Spleen (tissue), 11 donors: ENCODE data around the gene PPP3CA. TPM values are rescaled to one million over a fixed set of nuclear protein-coding genes. Genes with fewer than 3 reads are reported as not detected.

Experiments
- DNase-seq: peaks from one replicate; pipeline ENCODE4 v3.0.0-alpha.2; 2020
- H3K27ac ChIP-seq, 8 donors: fragments of 200-600 bp; sonication (generic) in 7 of 8; 1 replicate in 4 of 8; 2 replicates in 4 of 8; pipeline versions ENCODE4 v1.5.0 to v1.8.0; 2016 to 2021; ENCODE audit warnings: inconsistent platforms in 4 of 8, mild to moderate bottlenecking in 4 of 8, moderate library complexity in 1 of 8
- H3K27me3 ChIP-seq, 7 donors: fragments of 200-600 bp; sonication (generic) in 6 of 7; replicated peaks in 1 of 7; 1 replicate in 4 of 7; 2 replicates in 3 of 7; pipeline versions ENCODE4 v1.5.0 to v1.8.0; 2016 to 2021; ENCODE audit warnings: inconsistent platforms in 3 of 7, mild to moderate bottlenecking in 1 of 7
- H3K36me3 ChIP-seq, 6 donors: fragments of 200-600 bp; sonication (generic) in 5 of 6; 1 replicate in 4 of 6; 2 replicates in 2 of 6; pipeline versions ENCODE4 v1.5.0 to v1.8.0; 2016 to 2021; ENCODE audit warnings: inconsistent platforms in 2 of 6
- H3K4me1 ChIP-seq, 6 donors: fragments of 200-600 bp; sonication (generic) in 5 of 6; 1 replicate in 3 of 6; 2 replicates in 3 of 6; pipeline versions ENCODE4 v1.5.0 to v1.8.0; 2016 to 2021; ENCODE audit warnings: inconsistent platforms in 3 of 6
- H3K4me3 ChIP-seq, 8 donors: fragments of 200-600 bp; sonication (generic) in 7 of 8; 1 replicate in 4 of 8; 2 replicates in 4 of 8; pipeline versions ENCODE4 v1.5.0 to v1.8.0; 2016 to 2021; ENCODE audit warnings: inconsistent platforms in 4 of 8, mild to moderate bottlenecking in 4 of 8, moderate library complexity in 2 of 8
- H3K9me3 ChIP-seq, 8 donors: fragments of 200-600 bp; sonication (generic) in 7 of 8; 1 replicate in 4 of 8; 2 replicates in 4 of 8; pipeline versions ENCODE4 v1.5.0 to v1.8.0; 2016 to 2021; ENCODE audit warnings: inconsistent platforms in 4 of 8
- CTCF ChIP-seq, 11 experiments: fragments of 200-600 bp in 7 of 11; fragments of 450-650 bp in 4 of 11; sonication (generic) in 4 of 11; IDR thresholded peaks in 8 of 11; conservative IDR thresholded peaks in 3 of 11; 1 replicate in 7 of 11; 2 replicates in 4 of 11; pipeline versions ENCODE4 v1.4.0 to v1.8.0; 2016 to 2021; ENCODE audit warnings: antibody characterized with exemption in 11 of 11, inconsistent platforms in 4 of 11, mild to moderate bottlenecking in 1 of 11
- POLR2A ChIP-seq, 3 donors: fragments of 450-650 bp; IDR thresholded peaks; one replicate each; pipeline ENCODE4 v1.5.1; 2017; ENCODE audit warnings: antibody characterized with exemption in 3 of 3, mild to moderate bottlenecking in 1 of 3
- POLR2AphosphoS5 ChIP-seq, 3 donors: sonication (generic); formaldehyde crosslinking; IDR thresholded peaks; one replicate each; pipeline ENCODE4 v1.5.1; 2017; ENCODE audit warnings: antibody characterized with exemption in 3 of 3
- WGBS, 5 donors: extraction: QIAGEN DNeasy Blood & Tissue Kit in 3 of 5; methylation state at CpG; one replicate each; pipeline versions ENCODE4 v1.1.5 to v1.1.7; 2013 to 2018; 5-methylcytosine and 5-hydroxymethylcytosine counted together
- intact Hi-C: fragments of 100-400 bp; cut with DNase I; formaldehyde crosslinking; loops from one replicate; pipeline ENCODE4 v1.15.0; 2023; ENCODE audit warnings: low total_unique reads
- polyA plus RNA-seq, 3 donors: library from polyadenylated mRNA; stranded (reverse); fragments of 200-250 nt; gene quantifications; one replicate each; pipeline ENCODE4 v1.2.1, GENCODE V29; 2013
- total RNA-seq, 7 donors: library from RNA; depleted of rRNA in 3 of 7; stranded (reverse); fragments of >200 nt in 3 of 7; fragmentation: NEBNext Ultra II Directional in 4 of 7; extraction: Animal tissue kit (Norgen Biotek cat#: 25700) in 4 of 7; gene quantifications; one replicate each; pipeline versions ENCODE4 v1.1.0 to v1.2.1, GENCODE V29; 2016 to 2021
- donor health status: healthy with polysubstance abuse.
- donor health status: DM: no; HTN: no; CAD: no; lungs with moderate emphysema.
- donor health status: DM: no; HTN: no; CAD: no.
- donor health status: Bipolar disorder and iron deficiency.
- donor health status: healthy.
- donor health status: DM: no; HTN: no; CAD: no.
- donor health status: DM: yes; HTN: yes; CAD: no.

PPP3CA gene
- total and polyA plus RNA-seq, 10 donors = 15.5 to 50.0 (median 39.6) TPM

GRCh38 chr4:101157415-101158133 is 189.8 kb downstream of the PPP3CA start:
- intact Hi-C loops = no loop called here
- Histone ChIP-seq H3K27ac (no peak overlapping the region), H3K36me3 (no peaks in the 10 kb centered on the region), H3K4me3 (no peak overlapping the region), H3K9me3 (no peaks in the 10 kb centered on the region), H3K4me1 (peaks cover 0 to 52% (median 17%) of the 10 kb centered on the region in 6 donors), H3K27me3 (no peaks in the 10 kb centered on the region)
- 80 to 89% (median 85%) methylated on average over 5 of the region's 5 CpGs for WGBS, 5 donors
- no peak for TF ChIP-seq CTCF (IDR thresholded peaks at IDR 0.05 in 8 of 11, conservative IDR thresholded peaks at IDR 0.05 in 3 of 11)
- no peak for DNase-seq

GRCh38 chr4:101156619-101157310 is 190.6 kb downstream of the PPP3CA start:
- H3K27me3 ChIP-seq = no peaks in the 10 kb centered on the region
- peaks cover 0 to 49% (median 16%) of the 10 kb centered on the region in 6 donors for H3K4me1 ChIP-seq
- no peaks in the 10 kb centered on the region for H3K9me3 ChIP-seq
- intact Hi-C loops = no loop called here
- WGBS, 5 donors = 73 to 76% (median 75%) methylated on average over 6 of the region's 6 CpGs
- no peak for DNase-seq
- H3K36me3 ChIP-seq = no peaks in the 10 kb centered on the region
- no peak overlapping the region for H3K27ac ChIP-seq
- H3K4me3 ChIP-seq = no peak overlapping the region
- TF ChIP-seq POLR2AphosphoS5 (IDR thresholded peaks at IDR 0.05) (no peak), POLR2A (IDR thresholded peaks at IDR 0.05) (no peak), CTCF (IDR thresholded peaks at IDR 0.05 in 8 of 11, conservative IDR thresholded peaks at IDR 0.05 in 3 of 11) (no peak)

GRCh38 chr4:101155945-101156344 is 191.4 kb downstream of the PPP3CA start:
- 85 to 92% (median 87%) methylated on average over 1 of the region's 1 CpG for WGBS, 5 donors
- Histone ChIP-seq H3K9me3 (no peaks in the 10 kb centered on the region), H3K4me1 (peaks cover 0 to 49% (median 16%) of the 10 kb centered on the region in 6 donors), H3K4me3 (no peak overlapping the region), H3K27me3 (no peaks in the 10 kb centered on the region), H3K36me3 (no peaks in the 10 kb centered on the region), H3K27ac (no peak overlapping the region)
- DNase-seq = no peak
- intact Hi-C loops = no loop called here
- TF ChIP-seq CTCF (IDR thresholded peaks at IDR 0.05 in 8 of 11, conservative IDR thresholded peaks at IDR 0.05 in 3 of 11) = no peak
- TF ChIP-seq POLR2AphosphoS5 (IDR thresholded peaks at IDR 0.05) = no peak
- no peak for TF ChIP-seq POLR2A (IDR thresholded peaks at IDR 0.05)

GRCh38 chr4:101155368-101155767 is 192.0 kb downstream of the PPP3CA start:
- TF ChIP-seq POLR2AphosphoS5 (IDR thresholded peaks at IDR 0.05) (no peak), POLR2A (IDR thresholded peaks at IDR 0.05) (no peak), CTCF (IDR thresholded peaks at IDR 0.05 in 8 of 11, conservative IDR thresholded peaks at IDR 0.05 in 3 of 11) (no peak)
- H3K27me3 ChIP-seq = no peaks in the 10 kb centered on the region
- no peak overlapping the region for H3K27ac ChIP-seq
- H3K9me3 ChIP-seq = no peaks in the 10 kb centered on the region
- H3K36me3 ChIP-seq = no peaks in the 10 kb centered on the region
- no peak overlapping the region for H3K4me3 ChIP-seq
- intact Hi-C loops = no loop called here
- peaks cover 0 to 49% (median 16%) of the 10 kb centered on the region in 6 donors for H3K4me1 ChIP-seq
- DNase-seq = no peak
